Measurements from ENCODE around the gene UGT1A10. TPM values are rescaled to one million over a fixed set of nuclear protein-coding genes. Genes with fewer than 3 reads are reported as not detected.

The UGT1A10 gene
- total and polyA plus RNA-seq, 12 donors, result not detected

GRCh38 chr2:233681521-233682099, 45.4 kb downstream of the UGT1A10 start, which contains the start of gene UGT1A7:
Gene UGT1A7 (plus strand): TSS chr2:233681901. CDS start chr2:233681938, 37 bp downstream.
- peaks cover 0 to 29% (median 0%) of the 10 kb centered on the region in 7 donors for H3K27me3 ChIP-seq
- no peaks in the 10 kb centered on the region for H3K36me3 ChIP-seq
- WGBS, 2 donors, result 73 to 88% methylated on average over 5 of the region's 5 CpGs
- no peaks in the 10 kb centered on the region for H3K9me3 ChIP-seq
- ATAC-seq (no peak), DNase-seq (no peak)
- no peaks in the 10 kb centered on the region for H3K4me1 ChIP-seq
- no peak within 1 kb of the TSS for H3K4me3 ChIP-seq
- intact Hi-C loops (cut with DNase I), result no loop called here
- H3K27ac ChIP-seq, result no peak within 1 kb of the TSS
- no peak for TF ChIP-seq CTCF (IDR thresholded peaks at IDR 0.05)

- WGBS, 2 donors, result 67 to 69% methylated on average over 1 of the region's 1 CpG
- Histone ChIP-seq H3K4me3 (no peak overlapping the region), H3K4me1 (no peaks in the 10 kb centered on the region), H3K9me3 (no peaks in the 10 kb centered on the region), H3K27me3 (peaks cover 0 to 9% (median 0%) of the 10 kb centered on the region in 7 donors), H3K36me3 (no peaks in the 10 kb centered on the region), H3K27ac (no peak overlapping the region)
- no peak for ATAC-seq
- DNase-seq, result no peak
- TF ChIP-seq CTCF (IDR thresholded peaks at IDR 0.05), result no peak
- intact Hi-C loops (cut with DNase I), result no loop called here
Measured at GRCh38 chr2:233684640-233685039, 48.4 kb downstream of the UGT1A10 start.

GRCh38 chr2:233686928-233687327, 50.7 kb downstream of the UGT1A10 start:
- Histone ChIP-seq H3K27ac (no peak overlapping the region), H3K4me1 (no peaks in the 10 kb centered on the region), H3K9me3 (no peaks in the 10 kb centered on the region), H3K4me3 (no peak overlapping the region), H3K36me3 (no peaks in the 10 kb centered on the region), H3K27me3 (peaks cover 0 to 8% (median 0%) of the 10 kb centered on the region in 7 donors)
- 79 to 81% methylated on average over 5 of the region's 5 CpGs for WGBS, 2 donors
- TF ChIP-seq CTCF (IDR thresholded peaks at IDR 0.05), result no peak
- DNase-seq, result no peak
- intact Hi-C loops (cut with DNase I), result no loop called here
- no peak for ATAC-seq

GRCh38 chr2:233688341-233688740, 52.1 kb downstream of the UGT1A10 start:
- Histone ChIP-seq H3K27me3 (peaks cover 0 to 10% (median 0%) of the 10 kb centered on the region in 7 donors), H3K4me1 (no peaks in the 10 kb centered on the region), H3K9me3 (no peaks in the 10 kb centered on the region), H3K27ac (no peak overlapping the region), H3K36me3 (no peaks in the 10 kb centered on the region), H3K4me3 (no peak overlapping the region)
- ATAC-seq (no peak), DNase-seq (no peak)
- intact Hi-C loops (cut with DNase I), result no loop called here
- no peak for TF ChIP-seq CTCF (IDR thresholded peaks at IDR 0.05)
- 77 to 82% methylated on average over 5 of the region's 5 CpGs for WGBS, 2 donors
